Daoy (cell line): ENCODE measurements around the gene RRH. TPM values are rescaled to one million over a fixed set of nuclear protein-coding genes. Genes with fewer than 3 reads are reported as not detected.

Experiments
- DNase-seq: peaks from one replicate; pipeline ENCODE4 v3.0.0-alpha.2; 2015; ENCODE audit warnings: low read depth
- total RNA-seq: library from RNA; depleted of rRNA; stranded (reverse); fragments of >200 nt; shearing (Covaris generic); gene quantifications from 2 replicates; pipeline ENCODE4 v1.2.3, GENCODE V29; 2014; rRNA removed

The RRH gene
- total RNA-seq, 1 experiment from 2014 or later, result not detected

- no peak for DNase-seq
Observed at GRCh38 chr4:109887071-109887470, 59.3 kb downstream of the RRH start.

GRCh38 chr4:109890076-109890475, 62.3 kb downstream of the RRH start:
- DNase-seq, result no peak

Other genes with a start within 250 kb of the RRH start
- gene CASP6, start 124.5 kb upstream of the RRH start, total RNA-seq, result 21.7 and 31.8 TPM in 2 replicates
- gene PLA2G12A, start 97.9 kb upstream of the RRH start, total RNA-seq, result 5.3 and 7.6 TPM in 2 replicates
- gene CFI, start 26.0 kb upstream of the RRH start, total RNA-seq, result 1.7 and 3.6 TPM in 2 replicates
- 5.7 and 6.4 TPM in 2 replicates for gene GAR1, start 12.2 kb upstream of the RRH start, total RNA-seq
- not detected in 2 replicates for gene LRIT3, start 20.1 kb downstream of the RRH start, total RNA-seq
- gene EGF, start 84.9 kb downstream of the RRH start, total RNA-seq, result 4.7 and 7.3 TPM in 2 replicates